Measurements from ENCODE around the gene GALM. TPM values are rescaled to one million over a fixed set of nuclear protein-coding genes. Genes with fewer than 3 reads are reported as not detected.

Gene GALM
- 1 to 10 TPM; 7.5 to 9.5 TPM for total RNA-seq
- polyA plus RNA-seq = 10 to 100 TPM; 10.6 to 15.6 (median 13.9) TPM
- 10.1 to 23.6 (median 16.5) reads per million in 6 experiments for total RNA-seq

DNA sequence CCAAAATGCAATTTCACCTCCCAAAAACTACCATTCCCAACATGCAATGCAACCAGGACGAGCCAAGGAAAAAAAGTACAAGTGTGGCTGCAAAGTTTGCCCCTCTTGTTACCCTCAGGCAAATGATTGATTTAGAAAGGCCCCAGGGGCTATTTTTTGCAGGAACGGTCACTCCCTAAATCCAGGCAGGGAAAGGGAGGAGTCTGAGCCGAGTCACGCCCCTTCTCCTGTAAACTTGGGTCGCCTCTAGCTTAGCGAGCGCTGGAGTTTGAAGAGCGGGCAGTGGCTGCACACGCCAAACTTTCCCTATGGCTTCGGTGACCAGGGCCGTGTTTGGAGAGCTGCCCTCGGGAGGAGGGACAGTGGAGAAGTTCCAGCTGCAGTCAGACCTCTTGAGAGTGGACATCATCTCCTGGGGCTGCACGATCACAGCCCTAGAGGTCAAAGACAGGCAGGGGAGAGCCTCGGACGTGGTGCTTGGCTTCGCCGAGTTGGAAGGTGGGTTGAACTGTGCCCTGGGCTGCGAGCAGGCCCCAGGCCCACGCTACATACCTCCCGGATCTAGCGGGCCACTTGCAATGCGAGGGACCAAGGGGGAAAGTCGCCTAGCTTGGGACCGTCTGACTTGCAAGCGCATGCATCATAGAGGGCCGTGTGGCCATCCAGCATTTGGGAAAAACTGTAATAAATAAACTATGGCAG is at the start of gene GALM:
Gene GALM, plus strand, starts transcription at position 261 of the 702 bp plus-strand sequence. Its CDS starts 48 bp downstream, at position 309.
- Mint-ChIP-seq H3K27me3 (no peaks in the 10 kb centered on the region), H3K9me3 (no peaks in the 10 kb centered on the region), H3K27ac (peak within 1 kb of the TSS; percentile 81 to 96 (median 93)), H3K4me3 (peak within 1 kb of the TSS; percentile 82 to 89 (median 87)), H3K36me3 (peaks cover 0 to 2% (median 0%) of the 10 kb centered on the region in 3 donors), H3K4me1 (peaks cover 13 to 53% (median 38%) of the 10 kb centered on the region in 4 donors)
- DNase-seq (peak in 8 of 10 donors; percentile 13 to 68 (median 46)), ATAC-seq (peak; percentile 40 to 56)
- POLR2A ChIA-PET = interaction anchor here (0.5 to 4.1 kb wide), 8 partner anchors 16 to 298 kb away, joined by 3 to 35 read pairs (median 4); partner anchors contain the start of genes HNRNPLL and SRSF7

DNA sequence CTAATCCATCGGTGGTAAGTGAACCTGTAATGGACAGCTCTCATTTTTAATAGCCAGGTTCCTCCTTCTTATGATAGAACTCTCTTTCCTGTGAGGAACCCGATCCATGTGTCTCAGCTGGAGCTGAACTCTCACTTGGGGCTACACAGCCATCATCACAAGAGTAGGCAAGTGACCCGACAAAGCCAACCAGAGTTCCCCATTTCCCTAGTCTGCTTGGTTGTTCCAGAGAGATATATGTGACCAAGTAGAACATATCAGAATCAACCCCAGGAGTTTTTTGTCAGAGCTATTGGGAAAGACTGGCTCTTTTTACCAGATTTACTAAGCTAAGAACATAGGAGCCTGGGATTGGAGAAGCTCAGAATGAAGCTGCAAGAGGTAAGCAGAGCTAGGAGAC is 48.6 kb upstream of the GALM start:
- Mint-ChIP-seq H3K4me1 (peaks cover 0 to 9% (median 0%) of the 10 kb centered on the region in 4 donors), H3K9me3 (no peaks in the 10 kb centered on the region), H3K4me3 (no peak overlapping the region), H3K27ac (no peak overlapping the region), H3K27me3 (peaks cover 0 to 29% (median 3%) of the 10 kb centered on the region in 5 donors), H3K36me3 (no peaks in the 10 kb centered on the region)
- POLR2A ChIA-PET = no interaction called here
- no peak for ATAC-seq
- DNase-seq = no peak

DNA sequence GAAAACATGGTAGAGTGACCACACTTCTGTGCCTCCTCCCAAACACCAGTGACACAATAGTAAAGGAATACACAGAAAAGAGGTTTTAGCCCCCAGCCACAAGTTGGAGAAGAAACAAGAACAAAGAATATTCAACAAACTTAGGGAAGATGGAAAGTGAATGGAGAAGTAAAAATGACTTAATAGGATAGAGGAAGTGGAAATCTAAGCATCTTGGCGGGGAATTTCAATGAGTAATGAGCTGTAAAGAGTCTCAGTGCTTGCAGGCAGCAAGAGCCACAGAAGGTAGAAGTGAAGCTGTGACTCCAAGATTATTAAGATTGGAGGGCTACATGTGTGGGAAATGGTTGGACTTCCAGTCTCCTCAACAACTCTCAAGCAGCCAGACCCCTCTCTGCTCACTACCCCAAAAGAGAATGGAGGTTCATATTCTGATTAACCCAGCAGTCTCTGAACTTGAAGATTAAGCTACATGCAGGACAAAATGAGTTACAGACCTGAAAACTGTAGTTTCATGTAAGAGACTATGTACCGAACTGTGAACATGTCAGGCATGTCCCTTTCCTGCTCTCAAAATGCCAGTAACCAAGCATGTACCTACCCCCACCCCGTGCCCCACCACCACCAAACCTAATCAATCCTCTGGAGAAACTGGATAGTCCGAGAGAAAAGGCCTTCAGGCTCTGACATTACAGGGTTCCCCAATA is 46.3 kb upstream of the GALM start:
- ATAC-seq (no peak), DNase-seq (no peak)
- Mint-ChIP-seq H3K9me3 (no peaks in the 10 kb centered on the region), H3K4me1 (peaks cover 0 to 7% (median 0%) of the 10 kb centered on the region in 4 donors), H3K4me3 (no peak overlapping the region), H3K27me3 (peaks cover 0 to 19% (median 1%) of the 10 kb centered on the region in 5 donors), H3K36me3 (no peaks in the 10 kb centered on the region), H3K27ac (no peak overlapping the region)
- POLR2A ChIA-PET = no interaction called here

DNA sequence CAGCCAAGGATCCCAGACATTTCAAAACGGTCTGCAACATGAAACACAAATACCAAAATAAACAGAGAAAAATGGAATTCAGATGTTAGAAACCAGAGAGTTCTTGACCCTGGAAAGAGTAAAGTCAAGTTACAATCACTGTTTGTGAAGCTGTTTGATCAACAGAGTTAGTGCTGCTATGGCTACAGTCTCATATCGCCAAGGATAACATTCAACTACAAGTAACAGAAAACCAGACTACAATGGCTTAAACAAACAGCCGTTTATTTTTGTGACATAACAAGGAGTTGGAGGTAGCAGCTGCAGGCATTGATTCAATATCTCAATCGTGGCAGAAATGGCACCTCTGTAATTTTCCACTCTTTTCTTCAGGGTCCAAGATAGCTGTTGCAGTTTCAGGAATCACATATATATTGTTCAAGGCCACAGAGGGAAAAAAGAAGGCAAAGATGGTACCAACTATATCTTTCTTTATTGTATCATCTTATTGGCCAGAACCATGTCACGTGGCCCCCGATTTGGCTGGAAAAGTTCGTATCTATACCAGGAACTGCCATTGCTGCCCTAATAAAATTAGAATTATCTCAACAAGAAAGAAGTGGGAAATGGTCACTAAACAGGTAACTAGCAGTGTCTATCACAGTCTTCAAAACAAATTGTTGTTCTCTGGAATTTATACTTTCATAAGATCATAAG is 45.5 kb upstream of the GALM start:
- no peaks in the 10 kb centered on the region for H3K9me3 Mint-ChIP-seq
- POLR2A ChIA-PET = no interaction called here
- DNase-seq (no peak), ATAC-seq (no peak)
- peaks cover 0 to 9% (median 0%) of the 10 kb centered on the region in 4 donors for H3K4me1 Mint-ChIP-seq
- no peak overlapping the region for H3K27ac Mint-ChIP-seq
- peaks cover 0 to 17% (median 1%) of the 10 kb centered on the region in 5 donors for H3K27me3 Mint-ChIP-seq
- no peak overlapping the region for H3K4me3 Mint-ChIP-seq
- no peaks in the 10 kb centered on the region for H3K36me3 Mint-ChIP-seq

GRCh38 chr2:38621018-38621417 is 44.9 kb upstream of the GALM start:
- peaks cover 0 to 9% (median 2%) of the 10 kb centered on the region in 4 donors for H3K4me1 Mint-ChIP-seq
- POLR2A ChIA-PET = no interaction called here
- ATAC-seq (no peak), DNase-seq (no peak)
- H3K27me3 Mint-ChIP-seq = peaks cover 0 to 14% (median 1%) of the 10 kb centered on the region in 5 donors
- H3K27ac Mint-ChIP-seq = no peak overlapping the region
- H3K9me3 Mint-ChIP-seq = no peaks in the 10 kb centered on the region
- H3K4me3 Mint-ChIP-seq = no peak overlapping the region
- H3K36me3 Mint-ChIP-seq = no peaks in the 10 kb centered on the region

GRCh38 chr2:38622210-38622609 is 43.7 kb upstream of the GALM start:
- no peak overlapping the region for H3K4me3 Mint-ChIP-seq
- ATAC-seq = no peak
- H3K9me3 Mint-ChIP-seq = no peaks in the 10 kb centered on the region
- peaks cover 6 to 20% (median 14%) of the 10 kb centered on the region in 4 donors for H3K4me1 Mint-ChIP-seq
- H3K27me3 Mint-ChIP-seq = peaks cover 0 to 10% (median 1%) of the 10 kb centered on the region in 5 donors
- POLR2A ChIA-PET = no interaction called here
- H3K27ac Mint-ChIP-seq = no peak overlapping the region
- H3K36me3 Mint-ChIP-seq = no peaks in the 10 kb centered on the region
- DNase-seq = no peak

DNA sequence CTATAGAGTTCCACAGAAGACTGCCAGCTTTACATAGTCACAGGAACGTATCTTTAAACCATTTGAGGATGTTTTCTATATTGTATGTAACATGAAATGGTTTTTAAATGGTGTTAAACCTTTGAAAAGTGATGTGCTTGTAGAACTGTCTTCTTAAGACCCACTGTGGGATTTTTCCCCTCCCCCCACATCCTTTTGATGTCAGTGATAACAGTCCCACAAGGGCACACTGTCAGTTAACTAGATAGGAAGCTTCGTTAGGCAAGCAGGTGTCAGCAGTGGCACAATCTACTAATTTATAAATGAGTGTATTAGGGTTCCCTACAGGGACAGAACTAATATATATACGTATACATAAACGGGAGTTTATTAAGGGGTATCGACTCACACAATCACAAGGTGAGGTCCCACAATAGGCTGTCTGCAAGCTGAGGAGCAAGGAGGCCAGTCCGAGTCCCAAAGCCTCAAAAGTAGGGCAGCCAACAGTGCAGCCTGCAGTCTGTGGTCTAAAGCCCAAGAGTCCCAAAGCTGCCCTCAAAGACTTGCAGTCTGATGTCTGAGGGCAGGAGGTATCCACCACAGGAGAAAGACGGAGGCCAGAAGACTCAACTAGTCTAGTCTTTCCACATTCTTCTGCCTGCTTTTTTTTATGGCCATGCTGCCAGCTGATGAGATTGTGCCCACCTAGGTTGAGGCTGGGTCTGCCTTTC is 39.4 kb upstream of the GALM start:
- H3K27me3 Mint-ChIP-seq = peaks cover 0 to 7% (median 0%) of the 10 kb centered on the region in 5 donors
- peaks cover 0 to 8% (median 0%) of the 10 kb centered on the region in 9 donors for H3K9me3 Mint-ChIP-seq
- H3K36me3 Mint-ChIP-seq = no peaks in the 10 kb centered on the region
- H3K27ac Mint-ChIP-seq = peak overlapping the region in 5 of 10 donors; percentile 9 to 71 (median 37)
- POLR2A ChIA-PET = interaction anchor here (0.6 kb wide), 1 partner anchor 1307 kb away, joined by 5 read pairs; no protein-coding TSS in a partner anchor
- DNase-seq (peak in 7 of 10 donors; percentile 3 to 66 (median 40)), ATAC-seq (peak; percentile 62 to 73)
- H3K4me3 Mint-ChIP-seq = peak overlapping the region in 3 of 10 donors; percentile 7 to 28 (median 10)
- H3K4me1 Mint-ChIP-seq = peaks cover 6 to 18% (median 15%) of the 10 kb centered on the region in 4 donors

DNA sequence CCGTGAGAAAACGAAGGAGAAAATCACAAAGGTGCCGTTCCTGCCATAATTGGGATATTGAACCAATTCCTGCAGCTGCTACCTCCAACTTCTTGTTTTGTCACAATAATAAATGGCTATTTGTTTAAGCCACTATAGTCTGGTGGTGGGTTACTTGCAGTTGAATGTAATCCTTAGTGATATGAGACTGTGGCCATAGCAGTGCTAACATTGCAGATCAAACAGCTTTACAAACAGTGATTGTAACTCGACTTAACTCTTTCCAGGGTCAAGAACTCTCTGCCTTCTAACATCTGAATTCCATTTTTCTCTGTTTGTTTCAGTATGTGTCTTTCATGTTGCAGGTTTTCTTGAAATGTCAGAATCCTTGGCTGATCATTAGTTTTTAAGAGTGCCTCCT is 38.5 kb upstream of the GALM start:
- Mint-ChIP-seq H3K27ac (peak overlapping the region in 2 of 10 donors; percentile 26 to 31), H3K9me3 (peaks cover 0 to 8% (median 0%) of the 10 kb centered on the region in 9 donors), H3K4me1 (peaks cover 6 to 18% (median 15%) of the 10 kb centered on the region in 4 donors), H3K36me3 (no peaks in the 10 kb centered on the region), H3K4me3 (no peak overlapping the region), H3K27me3 (peaks cover 0 to 7% (median 0%) of the 10 kb centered on the region in 5 donors)
- POLR2A ChIA-PET = no interaction called here
- ATAC-seq (no peak), DNase-seq (no peak)

GRCh38 chr2:38629684-38630083 is 36.2 kb upstream of the GALM start:
- POLR2A ChIA-PET = no interaction called here
- DNase-seq (no peak), ATAC-seq (no peak)
- H3K36me3 Mint-ChIP-seq = no peaks in the 10 kb centered on the region
- peaks cover 8 to 24% (median 19%) of the 10 kb centered on the region in 4 donors for H3K4me1 Mint-ChIP-seq
- peaks cover 0 to 7% (median 0%) of the 10 kb centered on the region in 5 donors for H3K27me3 Mint-ChIP-seq
- peaks cover 0 to 8% (median 0%) of the 10 kb centered on the region in 9 donors for H3K9me3 Mint-ChIP-seq
- no peak overlapping the region for H3K27ac Mint-ChIP-seq
- H3K4me3 Mint-ChIP-seq = no peak overlapping the region

DNA sequence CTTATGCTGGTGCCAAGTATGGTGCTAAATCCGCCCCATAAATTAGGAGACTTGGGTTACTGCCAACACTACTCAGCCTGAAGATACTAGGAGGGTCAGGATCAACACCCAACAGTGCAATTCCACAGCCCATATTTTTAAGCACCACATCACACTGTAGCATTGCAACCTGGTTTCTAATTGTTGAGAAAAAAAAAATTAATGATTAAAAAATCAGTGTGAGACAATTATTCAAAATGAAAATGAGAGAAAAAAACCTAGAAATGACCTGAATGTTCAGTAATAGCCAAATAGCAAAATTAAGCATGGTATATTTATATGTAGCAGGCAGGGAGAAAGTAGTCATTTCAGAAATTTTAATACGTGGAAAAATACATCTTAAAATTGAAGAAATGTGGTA is 33.9 kb upstream of the GALM start:
- POLR2A ChIA-PET = no interaction called here
- DNase-seq = no peak
- H3K27ac Mint-ChIP-seq = no peak overlapping the region
- H3K36me3 Mint-ChIP-seq = no peaks in the 10 kb centered on the region
- H3K9me3 Mint-ChIP-seq = peaks cover 0 to 8% (median 0%) of the 10 kb centered on the region in 9 donors
- no peak overlapping the region for H3K4me3 Mint-ChIP-seq
- peaks cover 4 to 14% (median 7%) of the 10 kb centered on the region in 4 donors for H3K4me1 Mint-ChIP-seq
- ATAC-seq = no peak
- peaks cover 0 to 3% (median 0%) of the 10 kb centered on the region in 5 donors for H3K27me3 Mint-ChIP-seq

DNA sequence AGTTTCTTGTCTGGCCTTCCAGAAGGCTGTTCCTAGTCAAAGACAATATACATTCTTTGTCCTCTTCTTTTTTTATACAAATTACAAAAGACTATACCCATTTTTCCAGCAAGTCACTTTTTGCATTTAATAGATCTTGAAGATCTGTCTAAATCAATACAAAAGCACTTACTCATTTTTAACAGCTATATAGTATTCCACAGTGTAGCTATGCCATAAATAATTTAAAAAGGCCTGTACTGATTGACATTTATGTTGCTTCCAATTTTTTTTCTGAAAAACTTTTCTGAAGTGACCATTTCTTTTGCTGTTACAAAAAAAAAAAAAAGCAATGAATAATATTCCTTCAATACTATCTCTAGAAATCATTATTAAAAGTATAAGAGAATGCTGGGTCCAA is 32.9 kb upstream of the GALM start:
- DNase-seq = no peak
- POLR2A ChIA-PET = no interaction called here
- ATAC-seq = no peak
- Mint-ChIP-seq H3K36me3 (no peaks in the 10 kb centered on the region), H3K27ac (no peak overlapping the region), H3K9me3 (peaks cover 0 to 8% (median 0%) of the 10 kb centered on the region in 9 donors), H3K27me3 (peaks cover 0 to 2% (median 0%) of the 10 kb centered on the region in 5 donors), H3K4me3 (no peak overlapping the region), H3K4me1 (peaks cover 0 to 12% (median 4%) of the 10 kb centered on the region in 4 donors)

- POLR2A ChIA-PET = no interaction called here
- Mint-ChIP-seq H3K4me1 (peaks cover 0 to 12% (median 4%) of the 10 kb centered on the region in 4 donors), H3K9me3 (peaks cover 0 to 8% (median 0%) of the 10 kb centered on the region in 9 donors), H3K4me3 (no peak overlapping the region), H3K27me3 (peaks cover 0 to 2% (median 0%) of the 10 kb centered on the region in 5 donors), H3K36me3 (no peaks in the 10 kb centered on the region), H3K27ac (no peak overlapping the region)
- no peak for ATAC-seq
- DNase-seq = no peak
These were observed 32.0 kb upstream of the GALM start for GRCh38 chr2:38633895-38634294.
